Aorta (tissue), 5 donors: ENCODE results near the gene CSNK1A1. TPM values are rescaled to one million over a fixed set of nuclear protein-coding genes. Genes with fewer than 3 reads are reported as not detected.
A peak's percentile ranks its signal among the peaks of the same experiment; 100 is the strongest.
"Not testable (repeated sequence)": the region's sequence is repeated elsewhere in the genome, so short reads cannot be mapped to it uniquely, and the experiment has no call there.

Source experiments
- ATAC-seq: fragments of 200-7000 bp; cut with Tn5 transposase; one replicate; pipeline ENCODE4 v1.9.1; 2022; ENCODE audit warnings: moderate library complexity; ENCODE audit not compliant: low FRiP score
- DNase-seq, 2 donors: peaks; one replicate each; pipeline ENCODE4 v3.0.0-alpha.2; 2020
- H3K27ac ChIP-seq, 2 donors: one replicate each; pipeline ENCODE4 v1.5.1; 2013; ENCODE audit warnings: low read length in 2 of 2, mild to moderate bottlenecking in 2 of 2, moderate library complexity in 2 of 2, control low read depth in 1 of 2, inconsistent platforms in 1 of 2, low read depth in 1 of 2
- H3K27me3 ChIP-seq, 2 donors: one replicate each; pipeline ENCODE4 v1.6.1; 2013; ENCODE audit warnings: control low read depth in 1 of 2, low read length in 1 of 2, mild to moderate bottlenecking in 1 of 2, moderate library complexity in 1 of 2; ENCODE audit not compliant: insufficient read depth in 2 of 2, control insufficient read depth in 1 of 2
- H3K36me3 ChIP-seq, 2 donors: one replicate each; pipeline ENCODE4 v1.6.1; 2013; ENCODE audit warnings: control low read depth in 1 of 2, low read length in 1 of 2, mild to moderate bottlenecking in 1 of 2; ENCODE audit not compliant: insufficient read depth in 2 of 2, control insufficient read depth in 1 of 2
- H3K4me1 ChIP-seq, 2 donors: one replicate each; pipeline ENCODE4 v1.6.1; 2013; ENCODE audit warnings: low read length in 2 of 2, control low read depth in 1 of 2, mild to moderate bottlenecking in 1 of 2, moderate library complexity in 1 of 2; ENCODE audit not compliant: insufficient read depth in 2 of 2, control insufficient read depth in 1 of 2
- H3K4me3 ChIP-seq, 2 donors: one replicate each; pipeline ENCODE4 v1.5.1; 2013; ENCODE audit warnings: low read length in 2 of 2, control low read depth in 1 of 2, mild to moderate bottlenecking in 1 of 2
- H3K9me3 ChIP-seq: one replicate; pipeline ENCODE4 v1.6.1; 2013; ENCODE audit warnings: mild to moderate bottlenecking, low read length; ENCODE audit not compliant: control insufficient read depth
- WGBS, 2 donors: extraction: QIAGEN DNeasy Blood & Tissue Kit; methylation state at CpG; one replicate each; pipeline ENCODE4 v1.1.7; 2013; 5-methylcytosine and 5-hydroxymethylcytosine counted together
- intact Hi-C, 2 donors: fragments of 100-400 bp; cut with DNase I; formaldehyde crosslinking; loops; one replicate each; pipeline versions ENCODE4 v1.14.2 to v1.15.0; 2022
- polyA plus RNA-seq, 2 donors: library from polyadenylated mRNA; stranded (reverse); fragments of 200-250 nt; gene quantifications; one replicate each; pipeline ENCODE4 v1.2.3, GENCODE V29; 2013
- total RNA-seq, 2 donors: library from RNA; stranded (reverse); fragmentation: NEBNext Ultra II Directional; extraction: Animal tissue kit (Norgen Biotek cat#: 25700); gene quantifications; one replicate each; pipeline ENCODE4 v1.2.1, GENCODE V29; 2021
- donor health status: healthy with polysubstance abuse.
- donor health status: Bipolar disorder and iron deficiency.
- donor health status: DM: no; HTN: no; CAD: no.
- donor health status: DM: no; HTN: no; CAD: no.
- donor health status: DM: yes; HTN: yes; CAD: no.

The CSNK1A1 gene
- total and polyA plus RNA-seq, 4 donors: 100 to 242 (median 164) TPM

- ATAC-seq (no peak), DNase-seq (no peak)
- Histone ChIP-seq H3K9me3 (no peaks in the 10 kb centered on the region), H3K36me3 (no peaks in the 10 kb centered on the region), H3K27ac (peak overlapping the region in 1 of 2 donors; percentile 36), H3K4me1 (peaks cover 0 to 3% of the 10 kb centered on the region in 2 donors), H3K27me3 (no peaks in the 10 kb centered on the region), H3K4me3 (no peak overlapping the region)
- 58 to 67% methylated on average over 4 of the region's 4 CpGs for WGBS, 2 donors
- intact Hi-C loops: loop anchor here in 1 of 2 donors (5.0 kb wide), 1 partner anchor 104 kb away; the partner anchor contains the start of gene CSNK1A1
Measured at GRCh38 chr5:149448431-149448830, 102.8 kb downstream of the CSNK1A1 start.

GRCh38 chr5:149447373-149448367, 103.6 kb downstream of the CSNK1A1 start:
- H3K36me3 ChIP-seq: no peaks in the 10 kb centered on the region
- H3K27ac ChIP-seq: peak overlapping the region in 1 of 2 donors; percentile 36
- H3K9me3 ChIP-seq: no peaks in the 10 kb centered on the region
- WGBS, 2 donors: 92 to 94% methylated on average over 12 of the region's 12 CpGs
- no peak for DNase-seq
- H3K27me3 ChIP-seq: no peaks in the 10 kb centered on the region
- no peak for ATAC-seq
- no peak overlapping the region for H3K4me3 ChIP-seq
- intact Hi-C loops: loop anchor here in 1 of 2 donors (5.0 kb wide), 1 partner anchor 105 kb away; the partner anchor contains the start of gene CSNK1A1
- no peaks in the 10 kb centered on the region for H3K4me1 ChIP-seq

- H3K27me3 ChIP-seq, DNase-seq, H3K4me3 ChIP-seq, H3K27ac ChIP-seq, ATAC-seq, H3K4me1 ChIP-seq, H3K9me3 ChIP-seq, H3K36me3 ChIP-seq: not testable (repeated sequence)
- WGBS, 2 donors: 92 to 96% methylated on average over 3 of the region's 3 CpGs
- intact Hi-C loops: loop anchor here in 1 of 2 donors (5.0 kb wide), 1 partner anchor 106 kb away; the partner anchor contains the start of gene CSNK1A1
Measured at GRCh38 chr5:149446794-149447193, 104.4 kb downstream of the CSNK1A1 start.

- intact Hi-C loops: loop anchor here in 1 of 2 donors (2.0 to 5.0 kb wide), 2 partner anchors 106 to 117 kb away; partner anchors contain the start of gene CSNK1A1
- Histone ChIP-seq H3K4me1 (no peaks in the 10 kb centered on the region), H3K4me3 (no peak overlapping the region), H3K9me3 (no peaks in the 10 kb centered on the region), H3K27ac (peak overlapping the region in 1 of 2 donors; percentile 85), H3K36me3 (no peaks in the 10 kb centered on the region), H3K27me3 (no peaks in the 10 kb centered on the region)
- whole genome bisulfite sequencing, 2 donors: 21 to 22% methylated on average over 9 of the region's 9 CpGs
- ATAC-seq (peak; percentile 66), DNase-seq (no peak)
Measured at GRCh38 chr5:149445739-149446369, 105.4 kb downstream of the CSNK1A1 start.

GRCh38 chr5:149445343-149445738, 105.9 kb downstream of the CSNK1A1 start:
- Histone ChIP-seq H3K36me3 (no peaks in the 10 kb centered on the region), H3K9me3 (no peaks in the 10 kb centered on the region), H3K27ac (peak overlapping the region in 1 of 2 donors; percentile 85), H3K27me3 (no peaks in the 10 kb centered on the region), H3K4me1 (no peaks in the 10 kb centered on the region), H3K4me3 (no peak overlapping the region)
- ATAC-seq (no peak), DNase-seq (no peak)
- 32 to 34% methylated on average over 7 of the region's 7 CpGs for WGBS, 2 donors
- intact Hi-C loops: loop anchor here in 1 of 2 donors (2.0 to 5.0 kb wide), 2 partner anchors 107 to 117 kb away; partner anchors contain the start of gene CSNK1A1

- not testable (repeated sequence) for H3K4me1 ChIP-seq, H3K4me3 ChIP-seq, ATAC-seq, DNase-seq, H3K36me3 ChIP-seq, H3K27me3 ChIP-seq, H3K9me3 ChIP-seq, H3K27ac ChIP-seq
- WGBS, 2 donors: 91 to 93% methylated on average over 4 of the region's 4 CpGs
- intact Hi-C loops: loop anchor here (2.0 to 5.0 kb wide), 2 partner anchors 118 to 127 kb away; no protein-coding TSS in a partner anchor
Measured at GRCh38 chr5:149444430-149444829, 106.8 kb downstream of the CSNK1A1 start.

- Histone ChIP-seq H3K36me3 (no peaks in the 10 kb centered on the region), H3K9me3 (no peaks in the 10 kb centered on the region), H3K4me3 (no peak overlapping the region), H3K4me1 (no peaks in the 10 kb centered on the region), H3K27ac (no peak overlapping the region), H3K27me3 (no peaks in the 10 kb centered on the region)
- DNase-seq (no peak), ATAC-seq (no peak)
- 83 to 92% methylated on average over 7 of the region's 7 CpGs for WGBS, 2 donors
- intact Hi-C loops: loop anchor here in 1 of 2 donors (5.0 kb wide), 1 partner anchor 126 kb away; no protein-coding TSS in a partner anchor
Measured at GRCh38 chr5:149443210-149443609, 108.0 kb downstream of the CSNK1A1 start.

- Histone ChIP-seq H3K27ac (peak overlapping the region in 1 of 2 donors; percentile 15), H3K4me3 (no peak overlapping the region), H3K27me3 (no peaks in the 10 kb centered on the region), H3K4me1 (no peaks in the 10 kb centered on the region), H3K9me3 (no peaks in the 10 kb centered on the region), H3K36me3 (no peaks in the 10 kb centered on the region)
- ATAC-seq (peak; percentile 85), DNase-seq (peak; percentile 83 to 96)
- WGBS, 2 donors: 38 to 42% methylated on average over 17 of the region's 17 CpGs
- intact Hi-C loops: loop anchor here in 1 of 2 donors (5.0 kb wide), 1 partner anchor 125 kb away; no protein-coding TSS in a partner anchor
Measured at GRCh38 chr5:149442563-149443182, 108.6 kb downstream of the CSNK1A1 start.
